Tibial artery (tissue), 4 donors: Measurements from ENCODE around the gene CNOT1.

Experiments
- DNase-seq, 2 donors: peaks; one replicate each; pipeline ENCODE4 v3.0.0-alpha.2; 2019
- H3K27ac ChIP-seq, 2 donors: fragments of 200-600 bp; sonication (generic) in 1 of 2; 1 replicate in 1 of 2; 2 replicates in 1 of 2; pipeline ENCODE4 v1.5.1; 2018 to 2019; ENCODE audit warnings: mild to moderate bottlenecking in 1 of 2
- H3K27me3 ChIP-seq, 2 donors: fragments of 200-600 bp; sonication (generic) in 1 of 2; one replicate each; pipeline versions ENCODE4 v1.5.1 to v1.6.0; 2016 to 2019
- H3K36me3 ChIP-seq, 3 donors: fragments of 200-600 bp; sonication (generic) in 2 of 3; one replicate each; pipeline ENCODE4 v1.5.1; 2016 to 2019; ENCODE audit warnings: mild to moderate bottlenecking in 2 of 3
- H3K4me1 ChIP-seq, 4 donors: fragments of 200-600 bp; sonication (generic) in 2 of 4; 1 replicate in 3 of 4; 2 replicates in 1 of 4; pipeline ENCODE4 v1.5.1; 2016 to 2019
- H3K4me3 ChIP-seq, 2 donors: fragments of 200-600 bp; sonication (generic) in 1 of 2; 1 replicate in 1 of 2; 2 replicates in 1 of 2; pipeline ENCODE4 v1.5.1; 2018 to 2019; ENCODE audit warnings: mild to moderate bottlenecking in 2 of 2
- H3K9me3 ChIP-seq, 3 donors: fragments of 200-600 bp; sonication (generic) in 1 of 3; one replicate each; pipeline ENCODE4 v1.5.1; 2016 to 2019
- CTCF ChIP-seq, 2 experiments: fragments of 200-600 bp in 1 of 2; fragments of 450-650 bp in 1 of 2; IDR thresholded peaks; one replicate each; pipeline ENCODE4 v1.5.1; 2017 to 2019; ENCODE audit warnings: antibody characterized with exemption in 2 of 2, mild to moderate bottlenecking in 1 of 2, moderate library complexity in 1 of 2
- intact Hi-C: fragments of 100-400 bp; cut with DNase I; formaldehyde crosslinking; loops from one replicate; pipeline ENCODE4 v1.15.0; 2023; ENCODE audit warnings: low total_unique reads

The CNOT1 gene

GRCh38 chr16:58472827-58473226 lies 156.8 kb downstream of the CNOT1 start:
- intact Hi-C loops = no loop called here
- Histone ChIP-seq H3K9me3 (no peaks in the 10 kb centered on the region), H3K27ac (no peak overlapping the region), H3K4me1 (no peaks in the 10 kb centered on the region), H3K36me3 (no peaks in the 10 kb centered on the region), H3K27me3 (peaks cover 0 to 32% of the 10 kb centered on the region in 2 donors), H3K4me3 (no peak overlapping the region)
- no peak for TF ChIP-seq CTCF (IDR thresholded peaks at IDR 0.05)
- DNase-seq = no peak

- Histone ChIP-seq H3K27ac (no peak overlapping the region), H3K4me3 (no peak overlapping the region)
Measured at GRCh38 chr16:58472266-58472665, 157.4 kb downstream of the CNOT1 start.

GRCh38 chr16:58471209-58471975 lies 158.2 kb downstream of the CNOT1 start:
- Histone ChIP-seq H3K9me3 (no peaks in the 10 kb centered on the region), H3K4me3 (no peak overlapping the region), H3K36me3 (no peaks in the 10 kb centered on the region), H3K27me3 (peaks cover 0 to 47% of the 10 kb centered on the region in 2 donors), H3K4me1 (no peaks in the 10 kb centered on the region), H3K27ac (no peak overlapping the region)
- intact Hi-C loops = no loop called here
- TF ChIP-seq CTCF (IDR thresholded peaks at IDR 0.05) = no peak
- no peak for DNase-seq

More at GRCh38 chr16:58472266-58472665, 157.4 kb downstream of the CNOT1 start:
- intact Hi-C loops = no loop called here
- TF ChIP-seq CTCF (IDR thresholded peaks at IDR 0.05) = no peak
- Histone ChIP-seq H3K4me1 (no peaks in the 10 kb centered on the region), H3K9me3 (no peaks in the 10 kb centered on the region), H3K36me3 (no peaks in the 10 kb centered on the region), H3K27me3 (peaks cover 0 to 38% of the 10 kb centered on the region in 2 donors)
- no peak for DNase-seq
